Measurements from ENCODE around the gene MAGI1.

Gene MAGI1

DNA sequence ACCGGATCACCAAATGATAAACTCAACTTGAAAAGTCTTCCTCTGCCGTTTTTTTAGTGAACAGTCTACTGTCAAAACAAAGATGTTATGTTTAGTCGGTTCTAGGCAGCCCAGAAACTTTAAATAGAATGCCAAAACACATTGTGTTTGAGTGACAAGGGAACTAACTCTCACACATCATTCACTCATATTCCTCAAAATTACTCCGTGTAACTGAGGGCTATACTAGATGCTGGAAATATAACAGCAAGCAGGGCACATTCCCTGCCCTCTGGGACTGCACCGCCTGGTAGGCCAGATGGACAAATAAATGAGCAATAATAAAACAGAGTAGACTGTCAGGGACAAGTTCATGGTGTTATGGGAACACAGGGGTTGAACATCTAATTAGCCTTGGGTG is 251.4 kb downstream of the MAGI1 start:
- Histone ChIP-seq H4K20me1 (ENCODE audit: low read depth, low read length) (no peaks in the 10 kb centered on the region), H2AFZ (ENCODE audit: low read depth, low read length, severe bottlenecking) (no peak overlapping the region), H3K36me3 (ENCODE audit: low read length) (no peaks in the 10 kb centered on the region), H3K9me3 (ENCODE audit: insufficient read depth, low read length) (no peaks in the 10 kb centered on the region), H3K4me2 (ENCODE audit: low read depth, low read length, poor library complexity, severe bottlenecking) (no peak overlapping the region), H3F3A (ENCODE audit: insufficient read depth) (no peaks in the 10 kb centered on the region), H3K9ac (ENCODE audit: low read length) (no peak overlapping the region), H3K79me2 (ENCODE audit: insufficient read depth, low read length) (no peaks in the 10 kb centered on the region), H3K27ac (ENCODE audit: low read depth, low read length) (no peak overlapping the region), H3K4me3 (ENCODE audit: insufficient read depth, low read length, poor library complexity, severe bottlenecking) (no peak overlapping the region), H3K27me3 (ENCODE audit: low read length) (no peaks in the 10 kb centered on the region), H3K9me2 (replicated peaks; ENCODE audit: insufficient read depth, low read length) (no peaks in the 10 kb centered on the region)
- TF ChIP-seq EZH2phosphoT487 (conservative IDR thresholded peaks at IDR 0.05; ENCODE audit: low read length) = no peak
- no peak for TF ChIP-seq CTCF (IDR thresholded peaks at IDR 0.05; ENCODE audit: insufficient read depth, low read length, poor library complexity, severe bottlenecking)

DNA sequence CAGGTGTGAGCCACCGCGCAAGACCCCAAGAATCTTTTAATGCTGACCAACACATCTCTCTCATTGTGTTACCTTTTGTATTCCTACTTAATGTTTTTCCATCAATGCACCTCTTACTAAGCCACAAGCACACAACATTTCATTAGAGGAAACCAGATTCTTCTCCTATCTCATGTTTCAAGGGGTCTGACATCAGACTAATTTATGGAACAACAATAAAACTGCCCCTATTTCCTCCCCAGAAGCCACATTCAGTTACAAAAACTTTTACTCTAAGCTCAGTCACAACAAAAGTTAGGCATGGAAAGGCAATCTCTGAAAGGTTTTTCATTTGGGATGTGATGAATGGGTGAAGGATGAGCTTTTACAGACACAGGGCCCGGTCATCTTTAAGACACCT is 251.8 kb downstream of the MAGI1 start:
- no peak overlapping the region for H3K4me2 ChIP-seq (ENCODE audit: low read depth, low read length, poor library complexity, severe bottlenecking)

DNA sequence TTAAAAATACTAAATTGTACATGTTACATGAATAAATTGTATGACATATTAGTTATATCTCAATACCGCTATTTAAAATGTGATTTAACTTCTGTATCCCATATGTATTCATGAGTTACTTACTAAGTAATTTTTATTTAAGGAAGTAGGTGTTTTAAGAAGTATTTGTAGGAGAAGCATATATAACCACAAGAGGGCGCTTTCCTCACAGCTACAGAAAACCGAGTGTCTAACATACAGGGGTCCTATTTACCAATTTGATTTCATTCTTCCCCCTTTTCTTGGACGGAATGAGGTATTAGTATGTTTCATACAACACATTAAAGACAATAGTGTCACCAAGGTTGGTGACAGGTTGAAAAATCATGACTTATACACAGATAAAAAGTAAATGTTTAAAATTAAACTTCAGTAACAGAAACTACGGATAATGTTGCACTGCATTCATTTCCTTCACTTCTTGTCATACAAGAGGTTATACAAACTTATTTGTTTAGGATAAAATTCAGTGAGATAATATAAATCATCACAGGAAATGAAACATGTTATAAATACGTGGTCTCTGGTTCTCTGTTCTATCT is 253.6 kb downstream of the MAGI1 start:
- no peaks in the 10 kb centered on the region for H4K20me1 ChIP-seq (ENCODE audit: low read depth, low read length)
- H3K27me3 ChIP-seq (ENCODE audit: low read length) = no peaks in the 10 kb centered on the region
- H3K9me2 ChIP-seq (replicated peaks; ENCODE audit: insufficient read depth, low read length) = no peaks in the 10 kb centered on the region
- no peaks in the 10 kb centered on the region for H3K36me3 ChIP-seq (ENCODE audit: low read length)
- TF ChIP-seq EZH2phosphoT487 (conservative IDR thresholded peaks at IDR 0.05; ENCODE audit: low read length) (no peak), CTCF (IDR thresholded peaks at IDR 0.05; ENCODE audit: insufficient read depth, low read length, poor library complexity, severe bottlenecking) (peak; percentile 78)
- H3K27ac ChIP-seq (ENCODE audit: low read depth, low read length) = no peak overlapping the region
- H3K4me3 ChIP-seq (ENCODE audit: insufficient read depth, low read length, poor library complexity, severe bottlenecking) = no peak overlapping the region
- no peak overlapping the region for H3K9ac ChIP-seq (ENCODE audit: low read length)
- no peak overlapping the region for H2AFZ ChIP-seq (ENCODE audit: low read depth, low read length, severe bottlenecking)
- H3K4me2 ChIP-seq (ENCODE audit: low read depth, low read length, poor library complexity, severe bottlenecking) = no peak overlapping the region
- no peaks in the 10 kb centered on the region for H3F3A ChIP-seq (ENCODE audit: insufficient read depth)
- H3K79me2 ChIP-seq (ENCODE audit: insufficient read depth, low read length) = no peaks in the 10 kb centered on the region
- no peaks in the 10 kb centered on the region for H3K9me3 ChIP-seq (ENCODE audit: insufficient read depth, low read length)

More for the DNA sequence above, 251.8 kb downstream of the MAGI1 start:
- H3K9ac ChIP-seq (ENCODE audit: low read length) = no peak overlapping the region
- TF ChIP-seq CTCF (IDR thresholded peaks at IDR 0.05; ENCODE audit: insufficient read depth, low read length, poor library complexity, severe bottlenecking) (no peak), EZH2phosphoT487 (conservative IDR thresholded peaks at IDR 0.05; ENCODE audit: low read length) (no peak)
- H3K9me2 ChIP-seq (replicated peaks; ENCODE audit: insufficient read depth, low read length) = no peaks in the 10 kb centered on the region
- H3K4me3 ChIP-seq (ENCODE audit: insufficient read depth, low read length, poor library complexity, severe bottlenecking) = no peak overlapping the region
- H3F3A ChIP-seq (ENCODE audit: insufficient read depth) = no peaks in the 10 kb centered on the region
- no peaks in the 10 kb centered on the region for H4K20me1 ChIP-seq (ENCODE audit: low read depth, low read length)
- no peaks in the 10 kb centered on the region for H3K27me3 ChIP-seq (ENCODE audit: low read length)
- no peak overlapping the region for H3K27ac ChIP-seq (ENCODE audit: low read depth, low read length)
- H3K36me3 ChIP-seq (ENCODE audit: low read length) = no peaks in the 10 kb centered on the region
- H3K79me2 ChIP-seq (ENCODE audit: insufficient read depth, low read length) = no peaks in the 10 kb centered on the region
- no peaks in the 10 kb centered on the region for H3K9me3 ChIP-seq (ENCODE audit: insufficient read depth, low read length)
- no peak overlapping the region for H2AFZ ChIP-seq (ENCODE audit: low read depth, low read length, severe bottlenecking)
